NCI-H82 treated with DMSO at 0.1 percent for 48 hours (cell line): ENCODE results near the gene CCDC127.

Experiments
- DNase-seq: peaks from one replicate; lab custom pipeline; 2025; ENCODE audit not compliant: unreplicated experiment; lab: John Stamatoyannopoulos, UW

The CCDC127 gene

GRCh38 chr5:191036-191948, 26.7 kb downstream of the CCDC127 start, which contains the start of gene LRRC14B:
TSS of gene LRRC14B (plus strand) at chr5:191495. CDS start at chr5:191539, 44 bp downstream.
- DNase-seq: no peak

DNA sequence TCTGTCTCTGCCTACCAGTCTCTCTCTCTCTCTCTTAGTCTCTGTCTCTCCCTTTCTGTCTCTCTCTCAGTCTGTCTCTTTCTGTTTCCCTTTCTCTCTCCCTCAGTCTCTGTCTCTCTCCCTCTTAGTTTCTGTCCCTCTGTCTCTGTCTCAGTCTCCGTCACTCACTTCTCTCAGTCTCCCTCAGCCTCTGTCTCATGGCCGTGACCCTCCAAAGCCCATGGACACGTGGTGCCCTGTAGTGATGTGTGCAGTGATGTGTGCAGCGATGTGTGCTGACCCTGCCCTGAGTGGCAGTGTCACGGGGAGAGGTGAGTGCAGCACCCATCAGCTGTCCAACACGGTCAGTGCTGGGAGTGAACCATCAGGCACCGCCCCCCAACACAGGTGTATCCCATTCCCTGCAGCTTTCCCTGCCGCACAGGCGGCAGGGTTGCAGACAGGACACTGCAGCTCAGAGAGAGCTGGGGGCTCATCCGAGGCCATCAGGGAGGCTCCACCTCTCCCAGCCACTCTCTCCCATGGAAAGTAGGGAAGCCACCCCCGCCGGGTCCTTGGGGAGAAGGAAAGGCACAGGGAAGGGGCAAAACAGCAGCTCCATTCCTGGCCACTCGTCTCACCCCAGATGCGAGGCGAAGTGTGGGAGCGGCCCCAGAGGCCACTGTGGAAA, 27.5 kb downstream of the CCDC127 start:
- DNase-seq: no peak

- DNase-seq: no peak
Measured at GRCh38 chr5:189976-190365, 28.0 kb downstream of the CCDC127 start.

DNA sequence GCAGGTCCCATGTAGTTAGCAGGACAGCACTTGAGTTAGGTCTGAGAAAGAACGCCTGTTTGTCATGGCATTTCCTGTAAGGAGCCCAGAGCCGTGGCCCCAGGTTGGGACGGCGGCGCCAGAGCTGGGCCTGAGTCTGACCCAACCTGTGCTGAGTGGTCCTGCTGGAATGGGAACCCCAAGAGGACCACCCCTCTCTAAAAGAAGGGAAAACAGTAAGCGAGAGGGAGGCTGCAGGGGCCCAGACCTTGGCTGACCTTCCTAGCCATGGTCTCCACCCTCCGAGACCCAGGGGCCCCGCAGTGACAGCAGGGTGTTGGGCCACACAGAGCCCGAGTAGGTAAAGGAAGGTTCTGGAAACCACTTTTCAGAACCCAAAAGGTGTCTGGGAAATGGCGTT, 28.5 kb downstream of the CCDC127 start:
- no peak for DNase-seq

GRCh38 chr5:188488-189481, 29.2 kb downstream of the CCDC127 start:
- peak; percentile 2 for DNase-seq

DNA sequence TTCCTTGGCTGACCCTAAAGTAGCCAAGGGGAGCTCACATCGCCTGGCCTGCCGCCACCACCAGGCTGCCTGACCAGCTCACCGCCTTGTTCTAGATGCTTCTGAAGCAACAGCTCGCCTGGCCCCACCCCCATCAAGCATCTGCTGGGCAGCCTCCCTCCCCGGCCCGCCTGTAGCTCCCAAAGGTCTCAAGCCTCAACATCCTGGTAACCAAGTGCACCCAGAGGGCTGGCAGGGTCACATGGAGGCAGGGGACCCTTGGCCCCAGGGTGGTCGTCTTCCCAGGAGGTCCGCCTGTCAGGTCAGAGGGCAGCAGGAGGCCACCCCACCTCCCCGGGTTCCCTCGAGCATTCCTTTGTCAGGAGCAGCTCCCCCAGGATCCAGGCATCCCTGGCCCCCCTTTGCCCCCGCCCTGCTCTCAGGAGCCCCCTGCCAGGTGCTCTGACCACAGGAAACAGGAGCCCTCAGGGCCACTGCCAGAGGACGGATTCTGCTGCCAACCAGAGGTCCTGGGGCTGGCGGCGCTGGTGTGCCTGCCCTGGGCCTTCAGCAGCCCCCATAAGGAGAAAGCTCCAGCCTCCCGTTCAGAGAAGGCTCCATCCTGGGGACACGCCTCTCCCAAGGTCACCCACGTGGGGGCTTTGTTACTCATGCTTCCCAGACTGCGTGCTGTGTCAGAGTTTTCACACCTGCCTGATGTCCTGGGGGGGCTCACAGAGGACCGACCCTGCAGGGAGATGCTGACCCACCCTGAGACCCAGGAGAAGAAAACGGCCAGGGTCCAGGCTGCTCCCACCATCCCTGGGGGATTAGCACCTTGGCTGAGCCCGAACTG, 30.1 kb downstream of the CCDC127 start:
- no peak for DNase-seq

DNA sequence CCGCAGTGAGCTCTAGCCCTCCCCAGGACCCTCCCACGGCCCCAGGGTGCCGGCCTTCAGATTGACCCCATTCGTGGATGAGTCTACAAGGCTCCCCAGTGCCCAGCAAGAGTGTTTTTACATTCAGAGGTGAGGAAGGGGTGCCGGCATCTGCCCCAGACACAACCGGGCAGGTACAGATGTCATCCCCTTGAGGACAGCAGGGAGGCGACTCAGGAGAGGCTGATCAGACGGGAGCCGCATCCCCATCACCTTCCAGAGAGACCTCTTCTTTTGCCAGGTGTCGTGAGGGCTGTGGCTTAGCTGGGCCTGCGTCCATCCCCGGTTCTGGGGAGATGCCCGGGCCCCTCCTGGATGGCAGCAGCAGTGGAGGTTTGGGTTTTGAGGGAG, 30.9 kb downstream of the CCDC127 start:
- DNase-seq: no peak

DNA sequence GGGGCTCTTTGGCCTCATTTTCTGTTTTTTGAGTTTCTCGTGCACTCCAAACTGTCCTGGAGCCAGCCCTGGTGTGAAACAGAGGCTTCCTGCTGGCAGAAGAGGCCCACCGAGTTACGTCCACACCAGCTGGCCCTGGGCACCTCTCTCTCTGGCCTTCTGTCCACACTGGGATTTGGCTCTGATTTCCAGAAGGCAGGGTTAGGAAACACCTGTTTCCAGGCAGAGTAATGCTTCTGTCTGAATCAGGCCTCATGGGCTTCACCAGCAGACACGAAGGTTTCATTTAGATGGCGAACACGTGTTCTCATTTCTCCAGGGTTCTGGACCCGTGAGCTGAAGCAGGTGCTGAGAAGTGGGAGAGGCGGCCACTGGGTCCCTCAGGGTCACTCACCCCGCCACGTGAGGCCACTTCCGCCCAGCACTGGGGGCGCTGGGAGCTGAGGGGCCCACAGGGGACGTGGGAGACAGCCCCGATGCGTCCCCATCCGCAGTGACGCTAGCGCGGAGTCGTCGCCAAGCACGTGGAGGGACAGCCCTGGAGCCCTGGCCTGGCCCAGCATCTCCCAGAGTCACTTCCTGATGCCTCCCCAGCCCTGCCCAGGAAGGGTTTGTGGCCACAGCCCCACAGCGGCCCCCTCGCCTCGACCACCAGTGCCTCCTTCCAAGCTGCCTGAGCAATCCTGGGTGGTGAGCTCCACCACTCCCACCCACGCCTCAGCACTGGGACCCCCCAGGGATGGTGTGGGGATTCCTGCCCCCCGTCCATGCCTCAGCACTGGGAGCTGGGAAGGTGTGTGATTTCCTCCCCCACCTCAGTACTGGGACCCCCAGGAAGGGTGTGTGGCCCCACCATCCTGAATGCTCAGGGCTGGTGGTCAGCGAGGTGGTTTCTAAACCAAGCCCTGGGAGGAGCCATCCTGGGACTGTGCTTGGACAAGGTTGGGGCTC, 31.6 kb downstream of the CCDC127 start:
- no peak for DNase-seq

- DNase-seq: no peak
Measured at GRCh38 chr5:185095-186070, 32.6 kb downstream of the CCDC127 start.

DNA sequence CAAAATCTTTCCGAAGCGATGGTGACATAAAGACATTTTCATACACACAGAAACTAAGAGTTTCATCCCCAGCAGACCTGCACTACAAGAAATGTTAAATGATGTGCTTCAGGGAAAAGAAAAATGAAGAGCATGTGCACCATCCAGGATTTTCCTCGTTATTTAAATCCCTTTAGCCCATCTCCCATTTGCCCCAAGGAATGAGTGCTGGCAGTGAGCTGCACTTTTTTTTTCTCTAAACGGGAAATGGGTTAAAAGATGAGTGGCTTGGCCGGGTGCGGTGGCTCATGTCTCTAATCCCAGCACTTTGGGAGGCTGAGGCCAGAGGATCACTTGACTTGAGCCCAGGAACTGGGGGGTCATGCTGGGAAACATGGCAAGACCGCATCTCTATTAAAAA, 33.5 kb downstream of the CCDC127 start:
- no peak for DNase-seq

DNA sequence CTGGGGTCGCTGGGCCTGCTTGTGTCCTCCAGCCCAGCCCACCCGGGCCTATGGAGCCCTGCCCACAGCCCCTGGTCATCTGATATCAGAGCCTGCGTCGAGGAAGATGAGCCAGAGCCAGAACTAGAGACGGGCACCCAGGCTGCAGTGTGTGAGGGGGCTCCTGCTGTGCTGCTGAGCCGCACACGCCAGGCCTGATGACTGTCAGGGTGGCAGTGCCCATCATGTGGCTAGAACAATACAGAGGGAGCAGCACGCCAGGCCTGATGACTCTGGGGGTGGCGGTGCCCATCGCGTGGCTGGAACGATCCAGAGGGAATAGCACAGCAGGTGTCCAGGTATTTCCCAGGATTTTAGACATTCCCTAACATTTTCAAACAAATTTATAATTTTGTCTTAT, 35.8 kb downstream of the CCDC127 start:
- DNase-seq: no peak

- DNase-seq: no peak
Measured at GRCh38 chr5:181566-181965, 36.4 kb downstream of the CCDC127 start.

GRCh38 chr5:181160-181559, 36.8 kb downstream of the CCDC127 start:
- no peak for DNase-seq

GRCh38 chr5:180286-180918, 37.6 kb downstream of the CCDC127 start:
- DNase-seq: no peak

DNA sequence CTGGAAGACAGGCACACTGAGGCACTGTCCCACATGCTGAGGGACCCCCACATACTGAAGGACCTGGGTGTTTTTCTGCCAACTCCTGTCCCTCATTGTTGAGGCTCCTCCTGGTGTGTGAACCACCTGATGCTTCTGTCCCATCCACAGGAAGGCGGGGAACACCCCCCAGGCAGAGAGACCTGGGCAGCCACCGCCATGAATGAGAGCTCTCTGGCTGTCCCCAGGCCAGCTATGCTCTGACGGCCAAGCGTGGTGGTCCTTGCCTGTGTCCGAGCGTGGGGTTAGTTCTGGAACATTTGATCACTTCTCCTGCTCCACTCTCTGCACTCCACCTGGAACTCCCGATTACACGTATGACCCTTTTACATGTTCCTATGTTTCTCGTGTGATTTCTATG, 38.6 kb downstream of the CCDC127 start:
- DNase-seq: no peak

- DNase-seq: no peak
Measured at GRCh38 chr5:178110-178509, 39.8 kb downstream of the CCDC127 start.

- DNase-seq: no peak
Measured at GRCh38 chr5:176296-176823, 41.6 kb downstream of the CCDC127 start.
